Measurements from ENCODE around the gene PRDM15. TPM values are rescaled to one million over a fixed set of nuclear protein-coding genes. Genes with fewer than 3 reads are reported as not detected.

Gene PRDM15
- total and polyA plus RNA-seq, 2 experiments from 2014 or later, result 3.0 to 10.6 TPM

DNA sequence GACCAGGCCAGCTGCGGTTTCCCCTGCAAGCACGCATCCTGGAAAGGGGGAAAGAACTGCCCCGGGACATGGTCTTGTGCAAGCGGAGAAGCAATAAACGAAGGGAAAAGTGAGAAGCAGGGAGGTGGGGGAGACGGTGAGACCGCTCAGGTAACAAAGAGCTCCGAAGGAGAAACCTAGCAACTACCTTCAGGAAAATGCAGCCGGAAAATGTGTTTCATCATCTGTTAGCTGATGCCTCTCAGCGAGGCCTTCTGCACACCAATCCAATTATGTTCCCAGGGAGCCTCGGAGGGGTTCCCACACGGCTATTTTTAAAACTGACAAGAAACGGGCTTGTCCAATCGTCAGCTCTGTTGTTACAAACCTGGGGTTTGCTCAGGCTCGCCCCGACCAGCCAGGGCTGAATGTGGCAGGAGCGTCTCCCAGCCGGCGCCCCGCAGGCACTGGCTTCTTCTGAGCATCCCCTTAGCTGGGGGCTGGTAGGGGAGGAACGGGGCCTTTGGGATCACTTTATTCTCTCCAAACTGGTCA lies 115.7 kb downstream of the PRDM15 start (continued):
- no peak for TF ChIP-seq JUNB (IDR thresholded peaks at IDR 0.05; ENCODE audit: unreplicated experiment)
- TF ChIP-seq, protein P1, sequence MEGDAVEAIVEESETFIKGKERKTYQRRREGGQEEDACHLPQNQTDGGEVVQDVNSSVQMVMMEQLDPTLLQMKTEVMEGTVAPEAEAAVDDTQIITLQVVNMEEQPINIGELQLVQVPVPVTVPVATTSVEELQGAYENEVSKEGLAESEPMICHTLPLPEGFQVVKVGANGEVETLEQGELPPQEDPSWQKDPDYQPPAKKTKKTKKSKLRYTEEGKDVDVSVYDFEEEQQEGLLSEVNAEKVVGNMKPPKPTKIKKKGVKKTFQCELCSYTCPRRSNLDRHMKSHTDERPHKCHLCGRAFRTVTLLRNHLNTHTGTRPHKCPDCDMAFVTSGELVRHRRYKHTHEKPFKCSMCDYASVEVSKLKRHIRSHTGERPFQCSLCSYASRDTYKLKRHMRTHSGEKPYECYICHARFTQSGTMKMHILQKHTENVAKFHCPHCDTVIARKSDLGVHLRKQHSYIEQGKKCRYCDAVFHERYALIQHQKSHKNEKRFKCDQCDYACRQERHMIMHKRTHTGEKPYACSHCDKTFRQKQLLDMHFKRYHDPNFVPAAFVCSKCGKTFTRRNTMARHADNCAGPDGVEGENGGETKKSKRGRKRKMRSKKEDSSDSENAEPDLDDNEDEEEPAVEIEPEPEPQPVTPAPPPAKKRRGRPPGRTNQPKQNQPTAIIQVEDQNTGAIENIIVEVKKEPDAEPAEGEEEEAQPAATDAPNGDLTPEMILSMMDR (conservative IDR thresholded peaks at IDR 0.05; ENCODE audit: low read depth in 2 of 2), result no peak
- TF ChIP-seq EZH2phosphoT487 (IDR thresholded peaks at IDR 0.05; ENCODE audit: unreplicated experiment), result no peak
- TF ChIP-seq, protein P2, sequence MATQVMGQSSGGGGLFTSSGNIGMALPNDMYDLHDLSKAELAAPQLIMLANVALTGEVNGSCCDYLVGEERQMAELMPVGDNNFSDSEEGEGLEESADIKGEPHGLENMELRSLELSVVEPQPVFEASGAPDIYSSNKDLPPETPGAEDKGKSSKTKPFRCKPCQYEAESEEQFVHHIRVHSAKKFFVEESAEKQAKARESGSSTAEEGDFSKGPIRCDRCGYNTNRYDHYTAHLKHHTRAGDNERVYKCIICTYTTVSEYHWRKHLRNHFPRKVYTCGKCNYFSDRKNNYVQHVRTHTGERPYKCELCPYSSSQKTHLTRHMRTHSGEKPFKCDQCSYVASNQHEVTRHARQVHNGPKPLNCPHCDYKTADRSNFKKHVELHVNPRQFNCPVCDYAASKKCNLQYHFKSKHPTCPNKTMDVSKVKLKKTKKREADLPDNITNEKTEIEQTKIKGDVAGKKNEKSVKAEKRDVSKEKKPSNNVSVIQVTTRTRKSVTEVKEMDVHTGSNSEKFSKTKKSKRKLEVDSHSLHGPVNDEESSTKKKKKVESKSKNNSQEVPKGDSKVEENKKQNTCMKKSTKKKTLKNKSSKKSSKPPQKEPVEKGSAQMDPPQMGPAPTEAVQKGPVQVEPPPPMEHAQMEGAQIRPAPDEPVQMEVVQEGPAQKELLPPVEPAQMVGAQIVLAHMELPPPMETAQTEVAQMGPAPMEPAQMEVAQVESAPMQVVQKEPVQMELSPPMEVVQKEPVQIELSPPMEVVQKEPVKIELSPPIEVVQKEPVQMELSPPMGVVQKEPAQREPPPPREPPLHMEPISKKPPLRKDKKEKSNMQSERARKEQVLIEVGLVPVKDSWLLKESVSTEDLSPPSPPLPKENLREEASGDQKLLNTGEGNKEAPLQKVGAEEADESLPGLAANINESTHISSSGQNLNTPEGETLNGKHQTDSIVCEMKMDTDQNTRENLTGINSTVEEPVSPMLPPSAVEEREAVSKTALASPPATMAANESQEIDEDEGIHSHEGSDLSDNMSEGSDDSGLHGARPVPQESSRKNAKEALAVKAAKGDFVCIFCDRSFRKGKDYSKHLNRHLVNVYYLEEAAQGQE (IDR thresholded peaks at IDR 0.05; ENCODE audit: unreplicated experiment), result no peak
- no peak for TF ChIP-seq CREB1 (CRISPR knock-in tag; IDR thresholded peaks at IDR 0.05; ENCODE audit: low read depth)
- no peak for TF ChIP-seq POLR2AphosphoS5 (IDR thresholded peaks at IDR 0.05; ENCODE audit: low read depth)
- TF ChIP-seq STAT1 (IDR thresholded peaks at IDR 0.05; ENCODE audit: unreplicated experiment), result no peak
- no peak for TF ChIP-seq ZNF331 (CRISPR knock-in tag; IDR thresholded peaks at IDR 0.05; ENCODE audit: low read depth)
- TF ChIP-seq ZNF114 (CRISPR knock-in tag; IDR thresholded peaks at IDR 0.05), result no peak

DNA sequence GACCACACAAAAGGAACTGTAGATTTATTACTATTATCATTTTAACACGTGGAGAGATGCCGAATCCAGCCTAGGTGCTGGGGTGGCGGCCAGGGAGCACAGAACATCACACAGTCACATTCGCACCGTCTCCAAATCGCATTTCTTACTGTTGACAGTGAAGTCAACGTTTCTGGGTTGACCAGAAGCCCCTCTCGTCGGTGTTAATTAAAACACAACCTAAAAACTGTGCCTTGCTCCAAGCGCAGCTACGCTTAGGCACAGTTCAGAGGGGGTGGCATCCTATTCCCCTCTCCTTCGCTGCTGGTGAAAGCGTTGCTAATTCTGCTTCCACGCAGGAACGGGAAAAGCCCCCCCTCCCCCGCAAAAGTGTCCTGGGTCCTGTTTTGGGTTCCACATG lies 116.4 kb downstream of the PRDM15 start:
- peak overlapping the region; percentile 93 for H3K4me2 ChIP-seq
- H3K27ac ChIP-seq (ENCODE audit: low read depth), result no peak overlapping the region
- peaks cover 2% of the 10 kb centered on the region; the same call in 1 of the 3 replicates for H3K9me3 Mint-ChIP-seq
- peaks cover 24% of the 10 kb centered on the region for H4K20me1 ChIP-seq (replicated peaks; ENCODE audit: insufficient read depth)
- H3K4me3 Mint-ChIP-seq, result peak overlapping the region; percentile 78
- H3K4me3 ChIP-seq, result peak overlapping the region; percentile 57
- H3K27me3 ChIP-seq (ENCODE audit: insufficient read depth), result peaks cover 77% of the 10 kb centered on the region
- peaks cover 68% of the 10 kb centered on the region for H3K4me1 Mint-ChIP-seq
- H3K27ac Mint-ChIP-seq, result no peak overlapping the region
- no peaks in the 10 kb centered on the region; the same call in 1 of the 2 replicates for H3K36me3 ChIP-seq (ENCODE audit: insufficient read depth)
- no peaks in the 10 kb centered on the region; the same call in 2 of the 3 replicates for H3K36me3 Mint-ChIP-seq (ENCODE audit: low read depth)
- no peaks in the 10 kb centered on the region for H3K9me2 ChIP-seq (ENCODE audit: insufficient read depth)
- peaks cover 51% of the 10 kb centered on the region for H3K79me2 ChIP-seq (replicated peaks; ENCODE audit: insufficient read depth)
- H3F3A ChIP-seq (replicated peaks; ENCODE audit: low read depth), result peaks cover 3% of the 10 kb centered on the region; the same call in 1 of the 2 replicates
- ATAC-seq (no peak), DNase-seq (ENCODE audit: low spot score) (no peak)
- H2AFZ ChIP-seq, result no peak overlapping the region
- peaks cover 75% of the 10 kb centered on the region for H3K27me3 Mint-ChIP-seq (ENCODE audit: insufficient read depth, low read depth, poor library complexity)
- peaks cover 66% of the 10 kb centered on the region for H3K4me1 ChIP-seq (ENCODE audit: insufficient read depth)
- no peak for TF ChIP-seq ZNF331 (CRISPR knock-in tag; IDR thresholded peaks at IDR 0.05; ENCODE audit: low read depth)
- TF ChIP-seq EZH2phosphoT487 (IDR thresholded peaks at IDR 0.05; ENCODE audit: unreplicated experiment), result no peak
- TF ChIP-seq, protein P3, sequence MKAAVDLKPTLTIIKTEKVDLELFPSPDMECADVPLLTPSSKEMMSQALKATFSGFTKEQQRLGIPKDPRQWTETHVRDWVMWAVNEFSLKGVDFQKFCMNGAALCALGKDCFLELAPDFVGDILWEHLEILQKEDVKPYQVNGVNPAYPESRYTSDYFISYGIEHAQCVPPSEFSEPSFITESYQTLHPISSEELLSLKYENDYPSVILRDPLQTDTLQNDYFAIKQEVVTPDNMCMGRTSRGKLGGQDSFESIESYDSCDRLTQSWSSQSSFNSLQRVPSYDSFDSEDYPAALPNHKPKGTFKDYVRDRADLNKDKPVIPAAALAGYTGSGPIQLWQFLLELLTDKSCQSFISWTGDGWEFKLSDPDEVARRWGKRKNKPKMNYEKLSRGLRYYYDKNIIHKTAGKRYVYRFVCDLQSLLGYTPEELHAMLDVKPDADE (IDR thresholded peaks at IDR 0.05), result no peak
- no peak for TF ChIP-seq ZNF114 (CRISPR knock-in tag; IDR thresholded peaks at IDR 0.05)
- no peak for TF ChIP-seq NANOG (IDR thresholded peaks at IDR 0.05; ENCODE audit: borderline replicate concordance)
- no peak for TF ChIP-seq JUNB (IDR thresholded peaks at IDR 0.05; ENCODE audit: unreplicated experiment)
- TF ChIP-seq, protein P4, sequence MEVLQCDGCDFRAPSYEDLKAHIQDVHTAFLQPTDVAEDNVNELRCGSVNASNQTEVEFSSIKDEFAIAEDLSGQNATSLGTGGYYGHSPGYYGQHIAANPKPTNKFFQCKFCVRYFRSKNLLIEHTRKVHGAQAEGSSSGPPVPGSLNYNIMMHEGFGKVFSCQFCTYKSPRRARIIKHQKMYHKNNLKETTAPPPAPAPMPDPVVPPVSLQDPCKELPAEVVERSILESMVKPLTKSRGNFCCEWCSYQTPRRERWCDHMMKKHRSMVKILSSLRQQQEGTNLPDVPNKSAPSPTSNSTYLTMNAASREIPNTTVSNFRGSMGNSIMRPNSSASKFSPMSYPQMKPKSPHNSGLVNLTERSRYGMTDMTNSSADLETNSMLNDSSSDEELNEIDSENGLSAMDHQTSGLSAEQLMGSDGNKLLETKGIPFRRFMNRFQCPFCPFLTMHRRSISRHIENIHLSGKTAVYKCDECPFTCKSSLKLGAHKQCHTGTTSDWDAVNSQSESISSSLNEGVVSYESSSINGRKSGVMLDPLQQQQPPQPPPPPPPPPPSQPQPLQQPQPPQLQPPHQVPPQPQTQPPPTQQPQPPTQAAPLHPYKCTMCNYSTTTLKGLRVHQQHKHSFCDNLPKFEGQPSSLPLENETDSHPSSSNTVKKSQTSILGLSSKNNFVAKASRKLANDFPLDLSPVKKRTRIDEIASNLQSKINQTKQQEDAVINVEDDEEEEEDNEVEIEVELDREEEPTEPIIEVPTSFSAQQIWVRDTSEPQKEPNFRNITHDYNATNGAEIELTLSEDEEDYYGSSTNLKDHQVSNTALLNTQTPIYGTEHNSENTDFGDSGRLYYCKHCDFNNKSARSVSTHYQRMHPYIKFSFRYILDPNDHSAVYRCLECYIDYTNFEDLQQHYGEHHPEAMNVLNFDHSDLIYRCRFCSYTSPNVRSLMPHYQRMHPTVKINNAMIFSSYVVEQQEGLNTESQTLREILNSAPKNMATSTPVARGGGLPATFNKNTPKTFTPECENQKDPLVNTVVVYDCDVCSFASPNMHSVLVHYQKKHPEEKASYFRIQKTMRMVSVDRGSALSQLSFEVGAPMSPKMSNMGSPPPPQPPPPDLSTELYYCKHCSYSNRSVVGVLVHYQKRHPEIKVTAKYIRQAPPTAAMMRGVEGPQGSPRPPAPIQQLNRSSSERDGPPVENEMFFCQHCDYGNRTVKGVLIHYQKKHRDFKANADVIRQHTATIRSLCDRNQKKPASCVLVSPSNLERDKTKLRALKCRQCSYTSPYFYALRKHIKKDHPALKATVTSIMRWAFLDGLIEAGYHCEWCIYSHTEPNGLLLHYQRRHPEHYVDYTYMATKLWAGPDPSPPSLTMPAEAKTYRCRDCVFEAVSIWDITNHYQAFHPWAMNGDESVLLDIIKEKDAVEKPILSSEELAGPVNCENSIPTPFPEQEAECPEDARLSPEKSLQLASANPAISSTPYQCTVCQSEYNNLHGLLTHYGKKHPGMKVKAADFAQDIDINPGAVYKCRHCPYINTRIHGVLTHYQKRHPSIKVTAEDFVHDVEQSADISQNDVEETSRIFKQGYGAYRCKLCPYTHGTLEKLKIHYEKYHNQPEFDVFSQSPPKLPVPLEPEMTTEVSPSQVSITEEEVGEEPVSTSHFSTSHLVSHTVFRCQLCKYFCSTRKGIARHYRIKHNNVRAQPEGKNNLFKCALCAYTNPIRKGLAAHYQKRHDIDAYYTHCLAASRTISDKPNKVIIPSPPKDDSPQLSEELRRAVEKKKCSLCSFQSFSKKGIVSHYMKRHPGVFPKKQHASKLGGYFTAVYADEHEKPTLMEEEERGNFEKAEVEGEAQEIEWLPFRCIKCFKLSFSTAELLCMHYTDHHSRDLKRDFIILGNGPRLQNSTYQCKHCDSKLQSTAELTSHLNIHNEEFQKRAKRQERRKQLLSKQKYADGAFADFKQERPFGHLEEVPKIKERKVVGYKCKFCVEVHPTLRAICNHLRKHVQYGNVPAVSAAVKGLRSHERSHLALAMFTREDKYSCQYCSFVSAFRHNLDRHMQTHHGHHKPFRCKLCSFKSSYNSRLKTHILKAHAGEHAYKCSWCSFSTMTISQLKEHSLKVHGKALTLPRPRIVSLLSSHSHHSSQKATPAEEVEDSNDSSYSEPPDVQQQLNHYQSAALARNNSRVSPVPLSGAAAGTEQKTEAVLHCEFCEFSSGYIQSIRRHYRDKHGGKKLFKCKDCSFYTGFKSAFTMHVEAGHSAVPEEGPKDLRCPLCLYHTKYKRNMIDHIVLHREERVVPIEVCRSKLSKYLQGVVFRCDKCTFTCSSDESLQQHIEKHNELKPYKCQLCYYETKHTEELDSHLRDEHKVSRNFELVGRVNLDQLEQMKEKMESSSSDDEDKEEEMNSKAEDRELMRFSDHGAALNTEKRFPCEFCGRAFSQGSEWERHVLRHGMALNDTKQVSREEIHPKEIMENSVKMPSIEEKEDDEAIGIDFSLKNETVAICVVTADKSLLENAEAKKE (CRISPR knock-in tag; IDR thresholded peaks at IDR 0.05), result no peak

All from GM23338 (cell line).